GM12892 (cell line): ENCODE measurements around the gene TNFSF13.

ENCODE experiments used
- DNase-seq: peaks from one replicate; pipeline ENCODE4 v3.0.0; 2011; ENCODE audit not compliant: insufficient read length
- FAIRE-seq: peaks from 2 replicates; lab custom pipeline; 2011; peaks lifted over from hg19 to GRCh38; lab: Jason Lieb, UNC
- POLR2A ChIP-seq: IDR thresholded peaks from 2 replicates; pipeline ENCODE4 v1.6.1; 2011; ENCODE audit warnings: low read depth, low read length, control low read depth
- POLR2AphosphoS5 ChIP-seq: IDR thresholded peaks from 2 replicates; pipeline ENCODE4 v1.6.1; 2011; ENCODE audit warnings: low read depth, low read length, control low read depth
- TAF1 ChIP-seq: IDR thresholded peaks from 2 replicates; pipeline ENCODE4 v1.6.1; 2011; ENCODE audit warnings: low read depth, mild to moderate bottlenecking, control low read depth, low read length, borderline replicate concordance

The TNFSF13 gene

DNA sequence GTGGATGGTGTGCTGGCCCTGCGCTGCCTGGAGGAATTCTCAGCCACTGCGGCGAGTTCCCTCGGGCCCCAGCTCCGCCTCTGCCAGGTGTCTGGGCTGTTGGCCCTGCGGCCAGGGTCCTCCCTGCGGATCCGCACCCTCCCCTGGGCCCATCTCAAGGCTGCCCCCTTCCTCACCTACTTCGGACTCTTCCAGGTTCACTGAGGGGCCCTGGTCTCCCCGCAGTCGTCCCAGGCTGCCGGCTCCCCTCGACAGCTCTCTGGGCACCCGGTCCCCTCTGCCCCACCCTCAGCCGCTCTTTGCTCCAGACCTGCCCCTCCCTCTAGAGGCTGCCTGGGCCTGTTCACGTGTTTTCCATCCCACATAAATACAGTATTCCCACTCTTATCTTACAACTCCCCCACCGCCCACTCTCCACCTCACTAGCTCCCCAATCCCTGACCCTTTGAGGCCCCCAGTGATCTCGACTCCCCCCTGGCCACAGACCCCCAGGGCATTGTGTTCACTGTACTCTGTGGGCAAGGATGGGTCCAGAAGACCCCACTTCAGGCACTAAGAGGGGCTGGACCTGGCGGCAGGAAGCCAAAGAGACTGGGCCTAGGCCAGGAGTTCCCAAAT, 1.3 kb upstream of the TNFSF13 start:
- TF ChIP-seq POLR2AphosphoS5 (no peak), POLR2A (no peak), TAF1 (no peak)
- DNase-seq (no peak), FAIRE-seq (no peak)

DNA sequence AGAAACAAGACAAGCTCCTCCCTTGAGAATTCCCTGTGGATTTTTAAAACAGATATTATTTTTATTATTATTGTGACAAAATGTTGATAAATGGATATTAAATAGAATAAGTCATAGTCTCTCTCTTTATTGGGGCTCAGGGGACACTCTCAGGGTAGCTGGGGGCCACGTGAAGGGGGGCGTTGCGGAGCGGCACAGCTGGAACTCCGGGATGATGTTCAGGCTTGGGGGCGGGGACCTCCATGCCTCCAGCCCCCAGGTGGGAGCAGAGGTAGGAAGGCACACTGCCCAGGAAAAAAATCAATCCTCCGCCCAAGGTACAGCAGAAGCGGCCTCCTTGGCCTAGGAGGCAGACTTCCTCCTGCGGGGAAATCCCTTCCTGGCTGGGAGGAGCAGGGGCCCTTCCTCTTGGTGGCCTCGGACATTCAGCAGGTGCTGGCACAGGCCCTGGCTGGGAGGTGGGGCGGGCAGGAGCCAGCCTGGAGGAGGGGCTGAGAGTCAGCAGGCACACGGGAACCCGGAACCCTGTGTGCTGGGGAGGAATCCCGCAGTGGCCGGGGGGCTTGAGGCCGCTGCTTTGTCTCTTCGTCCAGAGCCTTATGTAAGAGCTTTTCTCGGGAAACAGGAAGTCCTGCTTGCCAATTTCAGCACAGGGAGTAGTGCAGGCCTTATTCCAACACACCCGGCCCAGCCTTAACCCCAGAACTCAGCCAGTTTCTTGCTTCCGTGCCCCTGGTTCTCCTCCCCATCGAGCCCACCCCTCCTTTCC, 591 bp upstream of the TNFSF13 start:
- no peak for TF ChIP-seq TAF1
- TF ChIP-seq POLR2A = peak; percentile 32; the same call in 1 of the 2 replicates
- FAIRE-seq (peak; percentile 86), DNase-seq (peak; percentile 44)

DNA sequence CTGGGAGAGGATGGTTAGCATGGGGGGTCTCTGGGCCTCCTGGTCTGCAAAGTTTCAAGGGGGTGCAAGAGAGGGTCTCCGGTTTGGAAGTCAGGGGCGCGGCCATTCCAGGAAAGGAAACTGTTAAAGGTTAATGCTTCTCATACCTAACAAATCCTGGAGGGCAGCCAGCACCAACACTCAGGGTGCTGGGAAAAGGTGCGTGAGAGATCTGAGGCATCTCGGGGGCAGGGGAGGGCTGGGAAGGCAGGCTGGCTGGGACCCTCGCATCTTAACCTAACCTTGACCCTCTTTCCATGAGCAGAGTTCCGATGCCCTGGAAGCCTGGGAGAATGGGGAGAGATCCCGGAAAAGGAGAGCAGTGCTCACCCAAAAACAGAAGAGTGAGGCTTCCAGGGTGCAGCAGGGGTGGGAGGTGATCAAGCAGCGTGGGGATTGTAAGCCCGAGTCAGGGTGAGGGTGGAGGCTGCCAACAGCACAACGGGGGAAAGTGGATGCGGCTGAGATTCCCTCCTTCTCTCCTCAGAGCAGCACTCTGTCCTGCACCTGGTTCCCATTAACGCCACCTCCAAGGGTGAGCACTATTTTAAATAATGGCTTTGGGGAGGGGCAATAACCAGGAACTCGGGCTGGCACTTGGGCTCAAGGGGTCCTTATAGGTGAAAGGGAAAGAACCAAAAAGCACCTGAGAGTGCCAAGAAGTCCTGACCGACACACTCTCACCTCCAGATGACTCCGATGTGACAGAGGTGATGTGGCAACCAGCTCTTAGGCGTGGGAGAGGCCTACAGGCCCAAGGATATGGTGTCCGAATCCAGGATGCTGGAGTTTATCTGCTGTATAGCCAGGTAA, 996 bp downstream of the TNFSF13 start:
- DNase-seq (no peak), FAIRE-seq (peak; percentile 17)
- no peak for TF ChIP-seq POLR2A
- no peak for TF ChIP-seq TAF1
- no peak for TF ChIP-seq POLR2AphosphoS5

DNA sequence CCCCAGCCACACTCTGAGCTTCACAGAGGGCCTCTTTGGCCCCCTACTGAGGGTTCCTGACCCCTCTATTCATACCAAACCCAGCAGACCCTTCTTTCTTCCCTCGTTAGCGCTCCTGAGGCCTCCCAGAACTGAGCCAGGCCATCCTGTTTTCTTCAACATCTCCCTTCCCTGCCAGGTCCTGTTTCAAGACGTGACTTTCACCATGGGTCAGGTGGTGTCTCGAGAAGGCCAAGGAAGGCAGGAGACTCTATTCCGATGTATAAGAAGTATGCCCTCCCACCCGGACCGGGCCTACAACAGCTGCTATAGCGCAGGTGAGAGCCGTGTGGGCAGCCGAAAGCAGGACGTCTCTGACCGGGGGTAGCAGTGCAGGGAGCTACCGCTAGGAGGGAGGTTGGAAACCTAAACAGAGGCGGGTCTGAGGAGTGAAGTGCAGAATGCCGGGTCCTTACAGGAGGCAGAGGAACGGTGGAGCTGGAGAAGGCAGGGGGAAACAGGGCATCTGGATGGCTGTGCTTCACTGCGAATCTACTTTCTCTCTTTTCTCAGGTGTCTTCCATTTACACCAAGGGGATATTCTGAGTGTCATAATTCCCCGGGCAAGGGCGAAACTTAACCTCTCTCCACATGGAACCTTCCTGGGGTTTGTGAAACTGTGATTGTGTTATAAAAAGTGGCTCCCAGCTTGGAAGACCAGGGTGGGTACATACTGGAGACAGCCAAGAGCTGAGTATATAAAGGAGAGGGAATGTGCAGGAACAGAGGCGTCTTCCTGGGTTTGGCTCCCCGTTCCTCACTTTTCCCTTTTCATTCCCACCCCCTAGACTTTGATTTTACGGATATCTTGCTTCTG, 1.9 kb downstream of the TNFSF13 start:
- TF ChIP-seq POLR2A = no peak
- no peak for TF ChIP-seq POLR2AphosphoS5
- no peak for TF ChIP-seq TAF1
- DNase-seq (no peak), FAIRE-seq (no peak)

DNA sequence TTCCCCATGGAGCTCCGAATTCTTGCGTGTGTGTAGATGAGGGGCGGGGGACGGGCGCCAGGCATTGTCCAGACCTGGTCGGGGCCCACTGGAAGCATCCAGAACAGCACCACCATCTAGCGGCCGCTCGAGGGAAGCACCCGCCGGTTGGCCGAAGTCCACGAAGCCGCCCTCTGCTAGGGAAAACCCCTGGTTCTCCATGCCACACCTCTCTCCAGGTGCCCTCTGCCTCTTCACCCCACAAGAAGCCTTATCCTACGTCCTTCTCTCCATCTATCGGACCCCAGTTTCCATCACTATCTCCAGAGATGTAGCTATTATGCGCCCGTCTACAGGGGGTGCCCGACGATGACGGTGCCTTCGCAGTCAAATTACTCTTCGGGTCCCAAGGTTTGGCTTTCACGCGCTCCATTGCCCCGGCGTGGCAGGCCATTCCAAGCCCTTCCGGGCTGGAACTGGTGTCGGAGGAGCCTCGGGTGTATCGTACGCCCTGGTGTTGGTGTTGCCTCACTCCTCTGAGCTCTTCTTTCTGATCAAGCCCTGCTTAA, 2.6 kb downstream of the TNFSF13 start:
- no peak for FAIRE-seq
- peak; percentile 87 for DNase-seq
- TF ChIP-seq POLR2AphosphoS5 = no peak; the same call in 1 of the 2 replicates
- TF ChIP-seq TAF1 = no peak
- TF ChIP-seq POLR2A = no peak

DNA sequence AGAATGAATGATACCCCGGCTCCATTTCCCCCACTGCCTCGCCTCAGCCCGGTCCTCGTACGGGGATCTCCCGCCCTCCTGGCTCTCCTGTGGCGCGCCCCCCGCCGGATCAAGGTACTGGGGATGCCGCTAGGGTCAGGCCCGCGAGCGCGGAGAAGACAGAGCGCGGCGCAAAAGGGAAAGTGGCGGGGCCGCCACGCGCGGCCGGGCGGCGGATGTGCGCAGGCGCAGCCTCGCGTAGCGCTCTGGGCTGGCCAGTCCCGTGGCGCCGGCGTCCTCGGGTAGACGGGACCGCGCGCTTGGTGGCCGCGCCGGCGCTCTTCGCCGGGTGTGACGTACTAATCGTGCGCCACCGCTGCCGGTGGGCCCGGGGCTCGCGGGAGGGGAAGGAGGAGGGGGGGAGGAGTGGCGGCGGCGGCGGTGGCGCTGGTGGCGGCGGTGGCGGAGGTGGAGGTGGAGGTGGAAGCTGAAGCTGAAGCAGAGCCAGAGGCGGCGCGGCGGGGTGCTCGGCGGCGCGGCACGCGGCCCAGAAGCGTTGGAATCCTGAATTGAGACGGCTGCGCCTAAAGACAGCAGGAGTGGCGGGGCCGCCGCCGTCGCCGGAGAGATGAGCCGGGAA, 3.1 kb downstream of the TNFSF13 start, which contains the start of gene SENP3:
Gene SENP3 (plus strand): TSS at position 331 of the 619 bp plus-strand sequence. CDS start 1,158 bp downstream, outside the sequence.
- FAIRE-seq = peak; percentile 99
- TF ChIP-seq TAF1 (no peak), POLR2AphosphoS5 (0 out of 2 replicates have a peak, but pooled peaks have one; percentile 3), POLR2A (peak; percentile 46; the same call in 1 of the 2 replicates)
- DNase-seq = peak; percentile 99

DNA sequence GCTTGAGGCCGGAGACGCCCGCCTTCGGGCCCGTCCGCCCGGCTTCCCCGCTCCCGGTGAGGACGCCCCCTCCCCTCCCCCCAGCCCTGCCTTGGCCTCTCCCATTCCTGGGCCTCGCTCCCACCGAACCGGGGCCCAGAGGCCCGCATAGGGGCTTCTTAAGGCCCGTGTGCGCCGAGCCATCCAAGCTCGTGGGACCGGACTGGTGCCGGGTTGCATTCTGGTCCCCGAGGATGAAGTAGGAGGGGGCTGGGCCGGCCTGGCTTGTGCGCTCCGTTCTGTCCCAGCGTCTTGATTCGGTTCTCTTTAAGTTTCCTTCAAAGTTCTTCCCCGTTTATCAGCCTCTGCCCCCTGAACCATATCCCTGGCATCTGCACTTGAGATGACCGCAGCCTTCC, 3.7 kb downstream of the TNFSF13 start:
- DNase-seq (no peak), FAIRE-seq (peak; percentile 30)
- TF ChIP-seq TAF1 = 0 out of 2 replicates have a peak, but pooled peaks have one; percentile 17
- no peak for TF ChIP-seq POLR2AphosphoS5

DNA sequence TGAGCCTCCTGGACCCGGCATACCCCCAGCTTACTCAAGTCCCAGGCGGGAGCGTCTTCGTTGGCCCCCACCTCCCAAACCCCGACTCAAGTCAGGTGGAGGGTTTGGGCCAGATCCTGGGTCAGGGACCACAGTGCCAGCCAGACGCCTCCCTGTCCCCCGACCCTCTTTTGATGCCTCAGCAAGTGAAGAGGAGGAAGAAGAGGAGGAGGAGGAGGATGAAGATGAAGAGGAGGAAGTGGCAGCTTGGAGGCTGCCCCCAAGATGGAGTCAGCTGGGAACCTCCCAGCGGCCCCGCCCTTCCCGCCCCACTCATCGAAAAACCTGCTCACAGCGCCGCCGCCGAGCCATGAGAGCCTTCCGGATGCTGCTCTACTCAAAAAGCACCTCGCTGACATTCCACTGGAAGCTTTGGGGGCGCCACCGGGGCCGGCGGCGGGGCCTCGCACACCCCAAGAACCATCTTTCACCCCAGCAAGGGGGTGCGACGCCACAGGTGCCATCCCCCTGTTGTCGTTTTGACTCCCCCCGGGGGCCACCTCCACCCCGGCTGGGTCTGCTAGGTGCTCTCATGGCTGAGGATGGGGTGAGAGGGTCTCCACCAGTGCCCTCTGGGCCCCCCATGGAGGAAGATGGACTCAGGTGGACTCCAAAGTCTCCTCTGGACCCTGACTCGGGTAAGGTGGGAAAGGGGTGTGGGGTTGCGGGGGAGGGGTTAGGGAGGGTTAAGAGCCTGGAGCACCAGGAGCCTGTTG, 4.7 kb downstream of the TNFSF13 start:
- no peak for FAIRE-seq

DNA sequence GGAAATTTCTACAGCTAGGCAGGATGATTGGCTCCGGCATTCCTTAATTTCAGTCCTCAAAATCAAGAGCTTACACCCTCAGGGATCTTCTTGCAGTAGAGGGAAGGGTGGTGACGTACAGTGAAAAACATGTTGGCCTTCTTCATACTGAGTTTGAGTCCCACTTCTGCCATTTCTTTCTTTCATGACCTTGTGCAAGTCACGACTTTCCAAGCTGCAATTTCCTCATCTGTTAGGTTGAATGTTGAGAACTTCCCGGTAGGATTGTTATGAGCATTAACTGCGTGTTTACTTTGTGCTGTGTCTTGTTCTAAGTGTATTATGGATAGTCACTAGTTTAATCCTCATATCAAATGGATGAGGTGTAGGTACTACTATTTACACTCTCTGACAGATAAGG, 11.0 kb downstream of the TNFSF13 start:
- DNase-seq = no peak
- TF ChIP-seq POLR2A (no peak), TAF1 (no peak), POLR2AphosphoS5 (no peak)
- FAIRE-seq = no peak

More for the DNA sequence above, 4.7 kb downstream of the TNFSF13 start:
- no peak for DNase-seq
- TF ChIP-seq POLR2AphosphoS5 = no peak
- TF ChIP-seq TAF1 = no peak
- TF ChIP-seq POLR2A = no peak

DNA sequence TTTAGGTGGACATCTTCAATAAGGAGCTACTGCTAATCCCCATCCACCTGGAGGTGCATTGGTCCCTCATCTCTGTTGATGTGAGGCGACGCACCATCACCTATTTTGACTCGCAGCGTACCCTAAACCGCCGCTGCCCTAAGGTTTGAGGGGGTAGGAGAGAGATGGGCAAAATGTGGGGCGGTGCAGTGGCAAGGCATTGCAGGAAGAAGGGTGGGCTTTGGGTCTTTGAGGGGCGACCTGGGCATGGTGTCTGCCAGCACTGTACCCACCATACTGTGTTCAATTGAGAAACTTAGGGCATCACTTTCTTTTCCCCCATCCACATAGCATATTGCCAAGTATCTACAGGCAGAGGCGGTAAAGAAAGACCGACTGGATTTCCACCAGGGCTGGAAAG, 11.8 kb downstream of the TNFSF13 start:
- FAIRE-seq (no peak), DNase-seq (no peak)
- TF ChIP-seq TAF1 = no peak
- TF ChIP-seq POLR2A = no peak
- no peak for TF ChIP-seq POLR2AphosphoS5
